ENCODE results near the gene CD79B. TPM values are rescaled to one million over a fixed set of nuclear protein-coding genes. Genes with fewer than 3 reads are reported as not detected.

CD79B gene
- total RNA-seq, 2 donors from 2014 or later, result 0.35 to 0.44 TPM

DNA sequence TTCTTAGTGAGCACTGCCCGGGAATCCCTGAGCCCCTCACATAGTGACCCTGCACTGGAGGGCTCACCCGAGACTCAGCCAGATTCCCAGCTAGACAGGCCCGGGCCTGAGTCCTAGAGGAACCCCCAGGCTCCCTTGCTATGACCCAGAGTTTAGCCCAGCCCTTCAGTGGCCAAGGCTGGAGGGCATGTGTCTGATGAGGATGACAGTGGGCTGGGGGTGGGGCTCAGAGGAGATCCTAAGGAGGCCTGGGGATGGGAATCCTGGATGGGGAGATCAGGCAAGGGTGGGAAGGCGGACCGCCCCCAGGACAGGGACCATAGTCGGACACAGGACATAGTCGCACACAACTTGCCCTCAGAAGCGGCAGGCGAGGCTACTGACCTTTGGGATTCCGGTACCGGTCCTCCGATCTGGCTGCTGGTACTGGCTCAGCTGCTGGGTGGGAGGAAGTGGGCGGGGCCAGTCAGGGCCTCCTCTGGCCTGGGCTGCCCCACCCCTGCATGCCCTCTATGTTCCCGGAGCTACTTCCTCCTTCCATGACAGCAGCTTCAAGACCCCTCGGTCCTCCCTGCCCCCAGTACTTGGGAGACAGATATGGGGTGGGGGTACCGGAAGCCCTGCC, 1.1 kb downstream of the CD79B start:
- H3K9me3 Mint-ChIP-seq, result no peaks in the 10 kb centered on the region
- Histone ChIP-seq H3K27ac (ENCODE audit: low read depth, low read length) (no peak overlapping the region), H3K27me3 (ENCODE audit: control insufficient read depth, insufficient read depth, low read length, poor library complexity, severe bottlenecking) (no peaks in the 10 kb centered on the region), H3K4me3 (ENCODE audit: low read length) (no peak overlapping the region), H3K9ac (ENCODE audit: extremely low read depth, low read length, poor library complexity, severe bottlenecking) (no peak overlapping the region), H3K36me3 (ENCODE audit: control insufficient read depth, insufficient read depth, low read length) (no peaks in the 10 kb centered on the region), H3K4me1 (ENCODE audit: control insufficient read depth, insufficient read depth, low read length) (no peaks in the 10 kb centered on the region), H3K9me3 (ENCODE audit: control insufficient read depth, low read length) (no peaks in the 10 kb centered on the region)
- H3K36me3 Mint-ChIP-seq (ENCODE audit: low read depth), result no peaks in the 10 kb centered on the region
- no peaks in the 10 kb centered on the region for H3K4me1 Mint-ChIP-seq
- no peak overlapping the region for H3K27ac Mint-ChIP-seq
- peak; percentile 90 for DNase-seq
- TF ChIP-seq, protein P1, sequence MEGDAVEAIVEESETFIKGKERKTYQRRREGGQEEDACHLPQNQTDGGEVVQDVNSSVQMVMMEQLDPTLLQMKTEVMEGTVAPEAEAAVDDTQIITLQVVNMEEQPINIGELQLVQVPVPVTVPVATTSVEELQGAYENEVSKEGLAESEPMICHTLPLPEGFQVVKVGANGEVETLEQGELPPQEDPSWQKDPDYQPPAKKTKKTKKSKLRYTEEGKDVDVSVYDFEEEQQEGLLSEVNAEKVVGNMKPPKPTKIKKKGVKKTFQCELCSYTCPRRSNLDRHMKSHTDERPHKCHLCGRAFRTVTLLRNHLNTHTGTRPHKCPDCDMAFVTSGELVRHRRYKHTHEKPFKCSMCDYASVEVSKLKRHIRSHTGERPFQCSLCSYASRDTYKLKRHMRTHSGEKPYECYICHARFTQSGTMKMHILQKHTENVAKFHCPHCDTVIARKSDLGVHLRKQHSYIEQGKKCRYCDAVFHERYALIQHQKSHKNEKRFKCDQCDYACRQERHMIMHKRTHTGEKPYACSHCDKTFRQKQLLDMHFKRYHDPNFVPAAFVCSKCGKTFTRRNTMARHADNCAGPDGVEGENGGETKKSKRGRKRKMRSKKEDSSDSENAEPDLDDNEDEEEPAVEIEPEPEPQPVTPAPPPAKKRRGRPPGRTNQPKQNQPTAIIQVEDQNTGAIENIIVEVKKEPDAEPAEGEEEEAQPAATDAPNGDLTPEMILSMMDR (conservative IDR thresholded peaks at IDR 0.05), result no peak
- WGBS, 2 experiments (ENCODE audit: insufficient coverage in 1 of 2, insufficient read length in 1 of 2), result 81 to 82% methylated on average over 10 to 16 of the region's 16 CpGs
- H3K27me3 Mint-ChIP-seq (ENCODE audit: insufficient read depth), result no peaks in the 10 kb centered on the region
- H3K4me3 Mint-ChIP-seq, result no peak overlapping the region

DNA sequence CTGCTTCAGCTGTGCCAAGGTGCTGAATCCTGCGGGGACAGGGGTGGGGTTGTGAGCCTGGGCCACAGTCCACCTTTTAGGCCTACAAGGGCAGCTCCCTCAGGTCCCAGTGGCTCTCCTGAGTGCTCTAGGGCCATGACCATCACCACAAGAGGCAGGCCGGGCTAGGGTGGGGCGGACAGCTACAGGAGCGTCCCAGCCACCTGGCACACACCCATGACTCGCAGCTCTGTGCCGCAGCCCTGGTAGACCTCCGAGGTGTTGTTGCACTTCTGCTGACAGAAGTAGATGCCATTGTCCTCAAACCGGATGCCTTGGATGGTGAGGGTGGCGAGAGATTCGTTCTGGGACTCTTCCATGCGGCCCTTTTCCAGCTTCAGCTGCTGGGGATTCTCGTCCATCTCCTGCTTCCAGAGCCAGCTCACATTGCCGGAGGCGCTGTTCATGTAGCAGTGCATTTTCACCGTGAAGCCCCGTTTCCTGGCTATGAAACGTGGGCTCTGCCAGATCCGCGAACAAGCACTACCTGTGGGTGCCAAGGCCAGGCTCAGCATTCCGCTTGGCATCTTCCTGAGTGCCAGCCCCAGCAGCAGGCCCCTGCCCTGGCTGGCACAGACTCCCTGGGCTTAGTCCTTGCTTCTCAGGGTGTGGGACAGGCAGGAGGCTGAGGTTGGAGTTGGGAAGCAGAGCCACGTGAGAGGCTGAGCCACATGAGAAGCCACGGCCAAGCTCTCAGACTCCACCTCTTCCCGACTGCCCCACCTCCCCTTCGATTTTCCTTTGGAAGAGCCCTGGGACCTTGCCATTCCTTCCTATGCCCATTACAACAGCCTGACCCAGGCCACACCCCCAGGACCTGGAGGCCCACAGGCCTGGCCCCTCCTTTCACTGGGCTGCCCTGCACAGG, 2.0 kb downstream of the CD79B start:
- Histone ChIP-seq H3K9me3 (ENCODE audit: control insufficient read depth, low read length) (no peaks in the 10 kb centered on the region), H3K4me3 (ENCODE audit: low read length) (no peak overlapping the region), H3K27me3 (ENCODE audit: control insufficient read depth, insufficient read depth, low read length, poor library complexity, severe bottlenecking) (no peaks in the 10 kb centered on the region), H3K27ac (ENCODE audit: low read depth, low read length) (no peak overlapping the region), H3K9ac (ENCODE audit: extremely low read depth, low read length, poor library complexity, severe bottlenecking) (no peak overlapping the region), H3K36me3 (ENCODE audit: control insufficient read depth, insufficient read depth, low read length) (no peaks in the 10 kb centered on the region), H3K4me1 (ENCODE audit: control insufficient read depth, insufficient read depth, low read length) (no peaks in the 10 kb centered on the region)
- Mint-ChIP-seq H3K27me3 (ENCODE audit: insufficient read depth) (no peaks in the 10 kb centered on the region), H3K4me3 (no peak overlapping the region), H3K27ac (no peak overlapping the region), H3K36me3 (ENCODE audit: low read depth) (no peaks in the 10 kb centered on the region), H3K4me1 (no peaks in the 10 kb centered on the region), H3K9me3 (no peaks in the 10 kb centered on the region)
- WGBS, 2 experiments (ENCODE audit: insufficient coverage in 1 of 2, insufficient read length in 1 of 2), result 90 to 91% methylated on average over 16 to 24 of the region's 24 CpGs
- TF ChIP-seq, protein P1 (conservative IDR thresholded peaks at IDR 0.05), result no peak
- no peak for DNase-seq

DNA sequence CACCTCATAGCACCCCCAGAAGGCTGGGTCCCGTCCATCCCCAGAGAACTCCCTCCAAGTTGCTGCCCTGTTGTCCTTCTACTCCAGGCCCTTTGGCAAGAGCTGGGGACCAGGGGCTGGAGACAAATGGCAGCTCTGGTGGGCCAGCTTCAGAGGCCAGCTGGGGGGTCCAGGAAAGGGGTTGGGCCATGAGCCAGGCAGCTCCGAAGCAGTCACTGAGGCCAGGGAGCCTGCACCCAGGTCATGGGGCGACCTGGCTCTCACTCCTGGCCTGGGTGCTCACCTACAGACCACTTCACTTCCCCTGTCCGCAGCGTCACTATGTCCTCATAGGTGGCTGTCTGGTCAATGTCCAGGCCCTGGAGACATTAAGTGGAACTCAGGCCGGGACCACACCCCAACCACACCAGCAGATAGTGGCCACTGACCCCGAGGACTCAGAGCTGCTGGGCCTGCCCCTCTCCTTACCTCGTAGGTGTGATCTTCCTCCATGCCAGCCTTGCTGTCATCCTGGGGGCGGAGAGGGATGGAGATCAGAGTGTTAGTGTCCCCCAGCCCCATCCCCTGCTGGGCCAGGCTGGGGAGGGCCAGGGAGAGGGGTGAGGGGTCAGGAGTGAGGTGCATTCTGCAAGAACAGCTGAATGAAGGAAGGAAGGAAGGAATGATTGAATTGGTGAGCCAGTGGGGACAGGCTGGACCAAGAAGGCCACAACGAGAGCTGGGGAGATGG, 3.0 kb downstream of the CD79B start:
- Mint-ChIP-seq H3K36me3 (ENCODE audit: low read depth) (no peaks in the 10 kb centered on the region), H3K4me3 (no peak overlapping the region), H3K9me3 (no peaks in the 10 kb centered on the region), H3K27ac (no peak overlapping the region), H3K27me3 (ENCODE audit: insufficient read depth) (no peaks in the 10 kb centered on the region), H3K4me1 (no peaks in the 10 kb centered on the region)
- no peak for DNase-seq
- Histone ChIP-seq H3K9ac (ENCODE audit: extremely low read depth, low read length, poor library complexity, severe bottlenecking) (no peak overlapping the region), H3K27me3 (ENCODE audit: control insufficient read depth, insufficient read depth, low read length, poor library complexity, severe bottlenecking) (no peaks in the 10 kb centered on the region), H3K36me3 (ENCODE audit: control insufficient read depth, insufficient read depth, low read length) (no peaks in the 10 kb centered on the region), H3K27ac (ENCODE audit: low read depth, low read length) (no peak overlapping the region), H3K4me1 (ENCODE audit: control insufficient read depth, insufficient read depth, low read length) (no peaks in the 10 kb centered on the region), H3K4me3 (ENCODE audit: low read length) (no peak overlapping the region), H3K9me3 (ENCODE audit: control insufficient read depth, low read length) (no peaks in the 10 kb centered on the region)
- 94 to 100% methylated on average over 3 to 10 of the region's 10 CpGs for WGBS, 2 experiments (ENCODE audit: insufficient coverage in 1 of 2, insufficient read length in 1 of 2)
- TF ChIP-seq, protein P1 (conservative IDR thresholded peaks at IDR 0.05), result no peak
